ENCODE measurements around the gene KIF4B. TPM values are rescaled to one million over a fixed set of nuclear protein-coding genes. Genes with fewer than 3 reads are reported as not detected.
"Not testable (repeated sequence)": the region's sequence is repeated elsewhere in the genome, so short reads cannot be mapped to it uniquely, and the experiment has no call there.

The KIF4B gene
- total RNA-seq, 1 donor from 2014 or later: 0.17 TPM

DNA sequence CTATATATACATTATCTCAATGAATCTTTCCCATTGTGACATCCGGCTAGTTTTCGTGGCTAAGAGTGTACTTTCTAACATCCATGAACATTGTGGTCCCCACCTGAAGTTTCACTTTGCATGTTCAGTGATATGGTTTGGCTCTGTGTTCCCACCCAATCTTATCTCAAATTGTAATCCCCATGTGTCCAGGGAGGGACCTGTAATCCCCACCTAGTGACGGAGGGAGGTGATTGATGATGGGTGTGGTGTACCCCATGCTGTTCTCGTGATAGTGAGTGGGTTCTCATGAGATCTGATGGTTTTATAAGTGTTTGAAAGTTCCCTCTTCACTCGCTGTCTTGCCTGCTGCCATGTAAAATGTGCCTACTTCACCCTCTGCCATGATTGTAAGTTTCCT, 44.6 kb upstream of the KIF4B start:
- Histone ChIP-seq H3K9me3 (no peaks in the 10 kb centered on the region), H3K27me3 (no peaks in the 10 kb centered on the region), H3K36me3 (peaks cover 25% of the 10 kb centered on the region), H3K4me3 (no peak overlapping the region), H3K4me1 (peaks cover 4% of the 10 kb centered on the region), H3K27ac (no peak overlapping the region)
- intact Hi-C loops (cut with DNase I): no loop called here
- ATAC-seq (no peak), DNase-seq (no peak)
- TF ChIP-seq, protein P1, sequence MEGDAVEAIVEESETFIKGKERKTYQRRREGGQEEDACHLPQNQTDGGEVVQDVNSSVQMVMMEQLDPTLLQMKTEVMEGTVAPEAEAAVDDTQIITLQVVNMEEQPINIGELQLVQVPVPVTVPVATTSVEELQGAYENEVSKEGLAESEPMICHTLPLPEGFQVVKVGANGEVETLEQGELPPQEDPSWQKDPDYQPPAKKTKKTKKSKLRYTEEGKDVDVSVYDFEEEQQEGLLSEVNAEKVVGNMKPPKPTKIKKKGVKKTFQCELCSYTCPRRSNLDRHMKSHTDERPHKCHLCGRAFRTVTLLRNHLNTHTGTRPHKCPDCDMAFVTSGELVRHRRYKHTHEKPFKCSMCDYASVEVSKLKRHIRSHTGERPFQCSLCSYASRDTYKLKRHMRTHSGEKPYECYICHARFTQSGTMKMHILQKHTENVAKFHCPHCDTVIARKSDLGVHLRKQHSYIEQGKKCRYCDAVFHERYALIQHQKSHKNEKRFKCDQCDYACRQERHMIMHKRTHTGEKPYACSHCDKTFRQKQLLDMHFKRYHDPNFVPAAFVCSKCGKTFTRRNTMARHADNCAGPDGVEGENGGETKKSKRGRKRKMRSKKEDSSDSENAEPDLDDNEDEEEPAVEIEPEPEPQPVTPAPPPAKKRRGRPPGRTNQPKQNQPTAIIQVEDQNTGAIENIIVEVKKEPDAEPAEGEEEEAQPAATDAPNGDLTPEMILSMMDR (IDR thresholded peaks at IDR 0.05): no peak

DNA sequence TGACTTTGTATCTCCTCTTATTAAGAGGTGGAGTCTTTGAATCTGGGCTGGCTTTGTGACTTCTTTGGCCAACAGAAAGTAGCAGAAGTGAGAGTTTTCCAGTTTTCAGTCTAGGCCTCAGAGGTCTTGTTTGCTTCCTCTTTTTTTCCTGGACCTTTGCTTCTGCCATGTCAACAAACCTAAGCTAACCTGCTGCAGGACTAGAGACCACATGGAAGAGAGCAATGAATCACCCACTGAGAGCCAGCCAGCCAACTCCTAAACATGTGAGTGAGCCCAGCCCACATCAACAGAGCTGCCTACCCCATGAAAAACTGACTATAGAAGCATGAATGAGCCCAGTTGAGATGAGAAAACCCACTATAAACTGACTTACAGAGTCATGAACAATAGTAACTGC, 42.8 kb upstream of the KIF4B start:
- intact Hi-C loops (cut with DNase I): no loop called here
- DNase-seq (no peak), ATAC-seq (no peak)
- no peaks in the 10 kb centered on the region for H3K9me3 ChIP-seq
- no peaks in the 10 kb centered on the region for H3K27me3 ChIP-seq
- H3K27ac ChIP-seq: no peak overlapping the region
- H3K4me1 ChIP-seq: no peaks in the 10 kb centered on the region
- H3K4me3 ChIP-seq: no peak overlapping the region
- TF ChIP-seq, protein P1 (IDR thresholded peaks at IDR 0.05): no peak
- H3K36me3 ChIP-seq: peaks cover 25% of the 10 kb centered on the region

GRCh38 chr5:154971501-154971900, 42.1 kb upstream of the KIF4B start:
- Histone ChIP-seq H3K36me3 (peaks cover 19% of the 10 kb centered on the region), H3K9me3 (no peaks in the 10 kb centered on the region), H3K4me1 (no peaks in the 10 kb centered on the region), H3K27me3 (no peaks in the 10 kb centered on the region), H3K27ac (no peak overlapping the region), H3K4me3 (no peak overlapping the region)
- ATAC-seq: no peak
- DNase-seq: no peak
- TF ChIP-seq, protein P1 (IDR thresholded peaks at IDR 0.05): no peak
- intact Hi-C loops (cut with DNase I): no loop called here

GRCh38 chr5:154972476-154973080, 41.0 kb upstream of the KIF4B start:
- intact Hi-C loops (cut with DNase I): no loop called here
- no peak for DNase-seq

GRCh38 chr5:154976082-154976481, 37.5 kb upstream of the KIF4B start:
- intact Hi-C loops (cut with DNase I); H3K36me3 ChIP-seq; H3K4me3 ChIP-seq; DNase-seq; ATAC-seq; H3K4me1 ChIP-seq; H3K27me3 ChIP-seq; H3K27ac ChIP-seq; H3K9me3 ChIP-seq: not testable (repeated sequence)

More at GRCh38 chr5:154972476-154973080, 41.0 kb upstream of the KIF4B start:
- Histone ChIP-seq H3K27me3 (no peaks in the 10 kb centered on the region), H3K4me1 (no peaks in the 10 kb centered on the region), H3K4me3 (no peak overlapping the region), H3K36me3 (peaks cover 15% of the 10 kb centered on the region), H3K27ac (no peak overlapping the region), H3K9me3 (no peaks in the 10 kb centered on the region)
- TF ChIP-seq, protein P1 (IDR thresholded peaks at IDR 0.05): peak; percentile 49
- peak; percentile 48 for ATAC-seq

GRCh38 chr5:154977409-154977808, 36.1 kb upstream of the KIF4B start:
- no peaks in the 10 kb centered on the region for H3K36me3 ChIP-seq

DNA sequence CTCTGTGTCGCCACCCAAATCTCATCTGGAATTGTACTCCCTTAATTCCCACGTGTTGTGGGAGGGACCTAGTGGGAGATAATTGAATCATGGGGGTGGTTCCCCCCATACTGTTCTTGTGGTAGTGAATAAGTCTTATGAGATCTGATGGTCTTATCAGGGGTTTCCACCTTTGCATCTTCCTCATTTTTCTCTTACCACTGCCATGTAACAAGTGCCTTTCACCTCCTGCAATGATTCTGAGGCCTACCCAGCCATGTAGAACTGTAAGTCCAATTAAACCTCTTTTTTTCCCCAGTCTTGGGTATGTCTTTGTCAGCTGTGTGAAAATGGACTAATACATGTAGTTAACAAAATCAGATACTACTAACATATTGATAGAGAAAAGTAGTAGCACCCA, 35.3 kb upstream of the KIF4B start:
- H3K27me3 ChIP-seq; DNase-seq; H3K4me3 ChIP-seq; ATAC-seq; H3K36me3 ChIP-seq; intact Hi-C loops (cut with DNase I); H3K4me1 ChIP-seq; H3K27ac ChIP-seq; H3K9me3 ChIP-seq: not testable (repeated sequence)

More at GRCh38 chr5:154977409-154977808, 36.1 kb upstream of the KIF4B start:
- H3K27ac ChIP-seq: no peak overlapping the region
- intact Hi-C loops (cut with DNase I): no loop called here
- no peak overlapping the region for H3K4me3 ChIP-seq
- DNase-seq (no peak), ATAC-seq (no peak)
- TF ChIP-seq, protein P1 (IDR thresholded peaks at IDR 0.05): no peak
- no peaks in the 10 kb centered on the region for H3K4me1 ChIP-seq
- no peaks in the 10 kb centered on the region for H3K27me3 ChIP-seq
- no peaks in the 10 kb centered on the region for H3K9me3 ChIP-seq
